A172 (cell line): ENCODE data around the gene WNK3. TPM values are rescaled to one million over a fixed set of nuclear protein-coding genes. Genes with fewer than 3 reads are reported as not detected.

Source experiments
- DNase-seq: peaks from one replicate; pipeline ENCODE4 v3.0.0-alpha.2; 2015; ENCODE audit warnings: low spot score
- total RNA-seq: library from RNA; depleted of rRNA; stranded (reverse); fragments of >200 nt; shearing (Covaris generic); gene quantifications from 2 replicates; pipeline ENCODE4 v1.2.3, GENCODE V29; 2014; rRNA removed

Gene WNK3
- total RNA-seq, 1 experiment from 2014 or later: 4.2 TPM

DNA sequence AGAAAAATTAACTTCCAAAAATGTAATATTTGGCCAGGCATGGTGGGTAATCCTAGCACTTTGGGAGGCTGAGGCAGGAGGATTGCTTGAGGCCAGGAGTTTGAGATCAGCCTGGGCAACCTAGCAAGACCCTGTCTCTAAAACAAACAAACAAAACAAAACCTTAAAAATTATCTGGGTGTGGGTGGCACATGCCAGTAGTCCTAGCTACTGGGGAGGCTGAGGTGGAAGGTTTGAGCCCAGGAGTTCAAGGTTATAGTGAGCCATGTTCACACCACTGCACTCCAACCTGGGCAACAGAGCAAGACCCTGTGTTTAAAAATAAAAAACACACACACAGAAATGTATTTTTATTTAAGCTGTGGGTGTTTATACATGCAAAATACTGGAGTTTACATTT, 186.8 kb downstream of the WNK3 start:
- DNase-seq: no peak

DNA sequence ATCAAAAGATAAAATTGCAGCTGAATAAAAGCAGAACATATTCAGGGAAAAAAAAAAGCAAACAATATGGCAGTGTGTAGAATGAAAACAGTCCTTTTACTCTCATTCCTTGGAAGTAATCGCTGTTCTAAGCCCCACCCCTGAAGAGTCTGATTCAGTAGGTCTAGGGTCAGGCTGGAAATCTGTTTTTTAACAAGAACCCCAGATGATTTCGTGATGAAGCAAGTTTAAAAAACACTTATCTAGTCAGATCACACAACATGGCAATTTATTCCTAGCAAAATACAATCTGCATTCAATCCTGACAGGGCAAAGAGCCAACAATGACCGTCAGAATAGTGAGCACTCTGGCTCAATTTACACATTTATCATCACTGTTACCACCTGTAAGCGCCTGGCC, 190.9 kb downstream of the WNK3 start:
- no peak for DNase-seq

DNA sequence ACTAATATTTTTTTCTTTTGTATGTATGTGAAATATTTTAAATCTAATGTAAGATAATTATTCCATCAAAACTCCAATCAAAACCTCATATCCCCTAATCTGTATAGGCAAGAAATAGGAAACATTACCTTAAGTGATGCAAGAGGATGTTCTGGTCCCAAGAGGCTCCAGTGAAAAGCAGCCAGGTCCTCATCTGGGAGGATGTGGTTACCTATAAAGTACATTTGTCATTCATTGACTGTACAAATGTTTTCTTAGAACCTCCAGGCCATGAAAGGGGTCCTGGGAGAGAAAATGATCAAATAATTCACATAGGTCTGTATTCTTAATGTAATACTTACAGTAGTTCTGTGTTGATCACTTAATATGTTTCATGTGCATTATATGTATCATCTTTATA, 200.3 kb downstream of the WNK3 start:
- no peak for DNase-seq

Other genes with a start within 250 kb of the WNK3 start
- gene FAM120C, start 174.8 kb downstream of the WNK3 start, total RNA-seq: 2.4 and 3.5 TPM in 2 replicates
- 28.2 and 32.8 TPM in 2 replicates for gene TSR2, start 82.4 kb upstream of the WNK3 start, total RNA-seq
- gene FGD1, start 138.2 kb upstream of the WNK3 start, total RNA-seq: 11.2 and 12.0 TPM in 2 replicates
- gene GNL3L, start 172.2 kb upstream of the WNK3 start, total RNA-seq: 47.1 and 51.1 TPM in 2 replicates